PC-9 (cell line): ENCODE results near the gene TMEM163.

Experiments
- EZH2 ChIP-seq: fragments of 200-600 bp; sonication (generic); IDR thresholded peaks from 2 replicates; pipeline ENCODE4 v1.8.0; 2017; ENCODE audit warnings: antibody characterized with exemption, low read depth
- TF ChIP-seq, protein P1 (sequence below): fragments of 200-600 bp; sonication (generic); conservative IDR thresholded peaks from 2 replicates; pipeline ENCODE4 v1.6.1; 2017; ENCODE audit warnings: mixed run types, antibody characterized with exemption, mild to moderate bottlenecking, moderate library complexity

DNA sequence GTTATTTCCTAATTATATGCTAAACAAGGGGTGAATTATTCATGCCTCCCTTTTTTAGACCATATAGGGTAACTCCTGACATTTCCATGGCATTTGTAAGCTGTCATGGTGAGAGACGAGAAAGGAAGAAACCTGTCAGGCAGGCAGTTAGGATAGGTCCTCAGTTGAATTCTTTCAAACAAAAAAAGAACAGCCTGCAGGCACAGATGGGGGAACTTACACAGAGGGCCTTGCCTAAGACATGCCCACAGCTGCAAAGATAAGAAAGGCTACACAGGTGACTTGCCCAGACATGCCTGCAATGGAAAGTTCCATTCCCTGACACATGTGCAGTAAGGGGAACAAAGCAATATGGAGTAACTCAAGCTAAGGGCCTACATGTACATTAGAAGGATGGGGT, 128.1 kb downstream of the TMEM163 start:
- TF ChIP-seq, protein P1, sequence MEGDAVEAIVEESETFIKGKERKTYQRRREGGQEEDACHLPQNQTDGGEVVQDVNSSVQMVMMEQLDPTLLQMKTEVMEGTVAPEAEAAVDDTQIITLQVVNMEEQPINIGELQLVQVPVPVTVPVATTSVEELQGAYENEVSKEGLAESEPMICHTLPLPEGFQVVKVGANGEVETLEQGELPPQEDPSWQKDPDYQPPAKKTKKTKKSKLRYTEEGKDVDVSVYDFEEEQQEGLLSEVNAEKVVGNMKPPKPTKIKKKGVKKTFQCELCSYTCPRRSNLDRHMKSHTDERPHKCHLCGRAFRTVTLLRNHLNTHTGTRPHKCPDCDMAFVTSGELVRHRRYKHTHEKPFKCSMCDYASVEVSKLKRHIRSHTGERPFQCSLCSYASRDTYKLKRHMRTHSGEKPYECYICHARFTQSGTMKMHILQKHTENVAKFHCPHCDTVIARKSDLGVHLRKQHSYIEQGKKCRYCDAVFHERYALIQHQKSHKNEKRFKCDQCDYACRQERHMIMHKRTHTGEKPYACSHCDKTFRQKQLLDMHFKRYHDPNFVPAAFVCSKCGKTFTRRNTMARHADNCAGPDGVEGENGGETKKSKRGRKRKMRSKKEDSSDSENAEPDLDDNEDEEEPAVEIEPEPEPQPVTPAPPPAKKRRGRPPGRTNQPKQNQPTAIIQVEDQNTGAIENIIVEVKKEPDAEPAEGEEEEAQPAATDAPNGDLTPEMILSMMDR = no peak
- TF ChIP-seq EZH2 = no peak
